Measurements from ENCODE around the gene ADAMTS12. TPM values are rescaled to one million over a fixed set of nuclear protein-coding genes. Genes with fewer than 3 reads are reported as not detected.

Gene ADAMTS12
- total RNA-seq, 3 donors from 2014 or later, result 4.4 to 17.4 (median 15.0) TPM

DNA sequence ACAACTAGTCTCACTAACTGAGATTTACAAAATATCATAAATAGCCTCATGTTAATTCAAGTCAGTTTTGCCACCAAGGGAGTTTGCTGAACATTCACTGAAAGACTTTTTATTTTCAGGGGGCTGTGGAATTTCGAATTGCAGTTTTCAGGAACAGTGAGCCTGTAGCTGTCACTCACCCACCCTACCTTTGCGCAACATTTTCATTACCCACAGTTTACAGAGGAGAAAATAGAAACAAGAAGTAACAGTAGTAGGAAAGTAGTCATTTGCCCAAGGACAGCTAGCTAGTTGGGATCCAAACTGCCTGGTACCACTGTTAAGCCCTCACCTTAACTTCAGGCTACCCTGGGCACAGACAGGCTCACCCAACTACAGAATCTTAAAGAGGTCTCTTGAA is 154.1 kb downstream of the ADAMTS12 start:
- H3K27ac ChIP-seq, result peak overlapping the region; percentile 38 to 59

DNA sequence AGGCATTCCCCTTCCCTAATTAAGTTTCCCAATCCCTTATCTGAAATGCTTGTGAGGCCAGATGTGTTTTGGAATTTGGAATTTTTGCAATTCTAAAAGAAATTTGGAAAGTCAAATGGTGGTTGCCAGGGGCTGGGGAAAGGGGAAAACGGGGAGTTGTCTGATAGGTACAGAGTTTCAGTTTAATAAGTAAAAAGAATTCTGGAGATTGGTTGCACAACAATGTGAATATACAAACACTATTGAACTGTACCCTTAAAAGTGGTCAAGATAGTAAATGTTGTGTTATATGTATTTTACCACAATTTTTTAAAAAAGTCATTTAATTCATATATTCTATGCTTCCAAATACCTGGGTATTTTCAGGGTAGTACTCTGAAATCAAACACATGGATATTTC is 154.5 kb downstream of the ADAMTS12 start:
- no peaks in the 10 kb centered on the region for H3K36me3 ChIP-seq
- H3K4me1 ChIP-seq, result no peaks in the 10 kb centered on the region
- H3K27me3 ChIP-seq, result no peaks in the 10 kb centered on the region
- H3K9me3 ChIP-seq, result no peaks in the 10 kb centered on the region
- H3K4me3 ChIP-seq, result no peak overlapping the region
- peak overlapping the region in 1 of 2 donors; percentile 59 for H3K27ac ChIP-seq
- DNase-seq (ENCODE audit: low spot score in 2 of 2), result no peak
- TF ChIP-seq POLR2A (IDR thresholded peaks at IDR 0.05), result no peak
- TF ChIP-seq, protein P1, sequence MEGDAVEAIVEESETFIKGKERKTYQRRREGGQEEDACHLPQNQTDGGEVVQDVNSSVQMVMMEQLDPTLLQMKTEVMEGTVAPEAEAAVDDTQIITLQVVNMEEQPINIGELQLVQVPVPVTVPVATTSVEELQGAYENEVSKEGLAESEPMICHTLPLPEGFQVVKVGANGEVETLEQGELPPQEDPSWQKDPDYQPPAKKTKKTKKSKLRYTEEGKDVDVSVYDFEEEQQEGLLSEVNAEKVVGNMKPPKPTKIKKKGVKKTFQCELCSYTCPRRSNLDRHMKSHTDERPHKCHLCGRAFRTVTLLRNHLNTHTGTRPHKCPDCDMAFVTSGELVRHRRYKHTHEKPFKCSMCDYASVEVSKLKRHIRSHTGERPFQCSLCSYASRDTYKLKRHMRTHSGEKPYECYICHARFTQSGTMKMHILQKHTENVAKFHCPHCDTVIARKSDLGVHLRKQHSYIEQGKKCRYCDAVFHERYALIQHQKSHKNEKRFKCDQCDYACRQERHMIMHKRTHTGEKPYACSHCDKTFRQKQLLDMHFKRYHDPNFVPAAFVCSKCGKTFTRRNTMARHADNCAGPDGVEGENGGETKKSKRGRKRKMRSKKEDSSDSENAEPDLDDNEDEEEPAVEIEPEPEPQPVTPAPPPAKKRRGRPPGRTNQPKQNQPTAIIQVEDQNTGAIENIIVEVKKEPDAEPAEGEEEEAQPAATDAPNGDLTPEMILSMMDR (IDR thresholded peaks at IDR 0.05), result no peak
- TF ChIP-seq POLR2AphosphoS5 (IDR thresholded peaks at IDR 0.05), result no peak
- intact Hi-C loops (cut with DNase I; ENCODE audit: low total_unique reads), result no loop called here

More for the DNA sequence above, 154.1 kb downstream of the ADAMTS12 start:
- Histone ChIP-seq H3K4me1 (no peaks in the 10 kb centered on the region), H3K36me3 (no peaks in the 10 kb centered on the region), H3K27me3 (no peaks in the 10 kb centered on the region), H3K9me3 (no peaks in the 10 kb centered on the region), H3K4me3 (no peak overlapping the region)
- no peak for DNase-seq (ENCODE audit: low spot score in 2 of 2)
- intact Hi-C loops (cut with DNase I; ENCODE audit: low total_unique reads), result no loop called here
- TF ChIP-seq POLR2AphosphoS5 (IDR thresholded peaks at IDR 0.05) (no peak), POLR2A (IDR thresholded peaks at IDR 0.05) (no peak)
- TF ChIP-seq, protein P1 (IDR thresholded peaks at IDR 0.05), result no peak

DNA sequence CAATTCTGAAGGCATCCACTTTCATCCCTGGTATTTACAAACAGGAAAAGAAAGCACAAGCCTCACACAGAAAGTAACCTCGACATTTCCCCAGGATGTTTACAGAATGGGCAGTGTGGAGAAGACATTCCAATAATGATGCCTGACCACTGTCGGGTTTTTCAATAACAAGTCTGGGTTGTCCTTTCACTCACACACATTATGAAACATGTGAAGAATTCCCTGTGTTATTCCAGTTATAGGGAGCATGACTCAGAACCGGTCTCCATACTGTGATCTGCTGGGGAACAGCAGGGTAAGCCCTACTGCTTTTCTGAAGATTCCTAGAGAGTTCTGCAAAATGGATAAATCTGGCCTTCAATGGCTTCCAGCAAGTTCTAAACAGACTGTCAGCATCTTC is 155.3 kb downstream of the ADAMTS12 start:
- intact Hi-C loops (cut with DNase I; ENCODE audit: low total_unique reads), result no loop called here
- H3K4me3 ChIP-seq, result no peak overlapping the region
- no peaks in the 10 kb centered on the region for H3K4me1 ChIP-seq
- H3K27ac ChIP-seq, result peak overlapping the region in 1 of 2 donors; percentile 5
- no peaks in the 10 kb centered on the region for H3K9me3 ChIP-seq
- H3K27me3 ChIP-seq, result no peaks in the 10 kb centered on the region
- no peak for DNase-seq (ENCODE audit: low spot score in 2 of 2)
- TF ChIP-seq, protein P1 (IDR thresholded peaks at IDR 0.05), result no peak
- TF ChIP-seq POLR2AphosphoS5 (IDR thresholded peaks at IDR 0.05) (no peak), POLR2A (IDR thresholded peaks at IDR 0.05) (no peak)
- H3K36me3 ChIP-seq, result no peaks in the 10 kb centered on the region

GRCh38 chr5:33735072-33735471 is 156.7 kb downstream of the ADAMTS12 start:
- Histone ChIP-seq H3K4me1 (no peaks in the 10 kb centered on the region), H3K4me3 (no peak overlapping the region), H3K27me3 (no peaks in the 10 kb centered on the region), H3K9me3 (no peaks in the 10 kb centered on the region), H3K27ac (no peak overlapping the region), H3K36me3 (no peaks in the 10 kb centered on the region)
- intact Hi-C loops (cut with DNase I; ENCODE audit: low total_unique reads), result no loop called here
- TF ChIP-seq, protein P1 (IDR thresholded peaks at IDR 0.05), result no peak
- TF ChIP-seq POLR2AphosphoS5 (IDR thresholded peaks at IDR 0.05) (no peak), POLR2A (IDR thresholded peaks at IDR 0.05) (no peak)
- DNase-seq (ENCODE audit: low spot score in 2 of 2), result no peak

GRCh38 chr5:33734537-33734936 is 157.3 kb downstream of the ADAMTS12 start:
- DNase-seq (ENCODE audit: low spot score in 2 of 2), result no peak
- no peaks in the 10 kb centered on the region for H3K36me3 ChIP-seq
- TF ChIP-seq POLR2AphosphoS5 (IDR thresholded peaks at IDR 0.05) (no peak), POLR2A (IDR thresholded peaks at IDR 0.05) (no peak)
- TF ChIP-seq, protein P1 (IDR thresholded peaks at IDR 0.05), result no peak
- no peaks in the 10 kb centered on the region for H3K27me3 ChIP-seq
- peak overlapping the region in 1 of 2 donors; percentile 41 for H3K27ac ChIP-seq
- no peak overlapping the region for H3K4me3 ChIP-seq
- no peaks in the 10 kb centered on the region for H3K4me1 ChIP-seq
- intact Hi-C loops (cut with DNase I; ENCODE audit: low total_unique reads), result no loop called here
- H3K9me3 ChIP-seq, result no peaks in the 10 kb centered on the region
